CD14-positive monocyte (primary cell): ENCODE measurements around the gene GTF2H1. TPM values are rescaled to one million over a fixed set of nuclear protein-coding genes. Genes with fewer than 3 reads are reported as not detected.

ENCODE experiments used
- DNase-seq, 3 donors: peaks; one replicate each; pipeline ENCODE4 v3.0.0-alpha.2; 2011 to 2022
- H2AFZ ChIP-seq: 2 replicates; pipeline ENCODE4 v1.6.0; 2012; ENCODE audit warnings: mild to moderate bottlenecking, low read depth, low read length, inconsistent platforms; ENCODE audit not compliant: insufficient read depth, poor library complexity, severe bottlenecking
- H3K27ac ChIP-seq, 2 donors: 1 replicate in 1 of 2; 2 replicates in 1 of 2; pipeline ENCODE4 v1.5.1; 2012 to 2013; ENCODE audit warnings: low read length in 2 of 2, control low read depth in 1 of 2, inconsistent platforms in 1 of 2, low read depth in 1 of 2, mild to moderate bottlenecking in 1 of 2
- H3K27me3 ChIP-seq, 2 donors: one replicate each; pipeline versions ENCODE4 v1.6.0 to v1.6.1; 2011 to 2013; ENCODE audit warnings: low read length in 2 of 2; ENCODE audit not compliant: control insufficient read depth in 2 of 2, insufficient read depth in 2 of 2
- H3K36me3 ChIP-seq, 2 donors: replicated peaks in 1 of 2; 1 replicate in 1 of 2; 2 replicates in 1 of 2; pipeline versions ENCODE4 v1.5.1 to v1.6.1; 2012 to 2013; ENCODE audit warnings: low read length in 2 of 2, control low read depth in 1 of 2, inconsistent platforms in 1 of 2, mild to moderate bottlenecking in 1 of 2; ENCODE audit not compliant: insufficient read depth in 2 of 2, control insufficient read depth in 1 of 2
- H3K4me1 ChIP-seq, 2 donors: 1 replicate in 1 of 2; 2 replicates in 1 of 2; pipeline versions ENCODE4 v1.5.1 to v1.6.1; 2012 to 2013; ENCODE audit warnings: low read length in 2 of 2, control low read depth in 1 of 2, inconsistent platforms in 1 of 2, mild to moderate bottlenecking in 1 of 2, moderate library complexity in 1 of 2; ENCODE audit not compliant: insufficient read depth in 2 of 2, control insufficient read depth in 1 of 2
- H3K4me2 ChIP-seq: replicated peaks from 2 replicates; pipeline ENCODE3; 2012; ENCODE audit warnings: low read length, moderate library complexity, mild to moderate bottlenecking; ENCODE audit not compliant: poor library complexity, severe bottlenecking; ENCODE audit errors: extremely low read depth
- H3K4me3 ChIP-seq, 3 experiments: fragments of 200-600 bp in 1 of 3; sonication (generic) in 1 of 3; replicated peaks in 1 of 3; 1 replicate in 2 of 3; 2 replicates in 1 of 3; pipeline ENCODE4 v1.5.1; 2011 to 2013; ENCODE audit warnings: low read length in 3 of 3, mild to moderate bottlenecking in 3 of 3, control low read depth in 2 of 3, low read depth in 2 of 3, inconsistent platforms in 1 of 3, moderate library complexity in 1 of 3
- H3K79me2 ChIP-seq: 2 replicates; pipeline ENCODE4 v1.6.0; 2012; ENCODE audit warnings: mild to moderate bottlenecking, control low read depth, inconsistent platforms, low read length, moderate library complexity; ENCODE audit not compliant: insufficient read depth
- H3K9ac ChIP-seq: 2 replicates; pipeline ENCODE4 v1.6.0; 2017; ENCODE audit warnings: low read length, mild to moderate bottlenecking; ENCODE audit not compliant: insufficient read depth, poor library complexity, severe bottlenecking
- H3K9me3 ChIP-seq, 2 donors: replicated peaks in 1 of 2; 1 replicate in 1 of 2; 2 replicates in 1 of 2; pipeline versions ENCODE4 v1.5.1 to v1.6.1; 2012 to 2013; ENCODE audit warnings: low read length in 2 of 2, control low read depth in 1 of 2; ENCODE audit not compliant: control insufficient read depth in 1 of 2, insufficient read depth in 1 of 2
- H4K20me1 ChIP-seq: 2 replicates; pipeline ENCODE4 v1.6.0; 2012; ENCODE audit warnings: mild to moderate bottlenecking, low read length, control low read depth, moderate library complexity; ENCODE audit not compliant: insufficient read depth
- H3K27ac Mint-ChIP-seq, 7 donors: one replicate each; pipeline ENCODE4 v1.8.0; 2020; ENCODE audit warnings: mild to moderate bottlenecking in 7 of 7, mixed read lengths in 7 of 7, moderate library complexity in 6 of 7, inconsistent platforms in 2 of 7
- H3K27me3 Mint-ChIP-seq, 3 donors: one replicate each; pipeline ENCODE4 v1.8.0; 2021 to 2022; ENCODE audit warnings: low read depth in 3 of 3, mild to moderate bottlenecking in 3 of 3, mixed read lengths in 3 of 3, moderate library complexity in 3 of 3, inconsistent platforms in 1 of 3
- H3K36me3 Mint-ChIP-seq, 2 donors: one replicate each; pipeline ENCODE4 v1.8.0; 2020; ENCODE audit warnings: mixed read lengths in 2 of 2, inconsistent platforms in 1 of 2, mild to moderate bottlenecking in 1 of 2
- H3K4me1 Mint-ChIP-seq: one replicate; pipeline ENCODE4 v1.8.0; 2020; ENCODE audit warnings: mild to moderate bottlenecking, mixed read lengths
- H3K4me3 Mint-ChIP-seq, 2 donors: one replicate each; pipeline ENCODE4 v1.8.0; 2020; ENCODE audit warnings: mild to moderate bottlenecking in 2 of 2, mixed read lengths in 2 of 2, moderate library complexity in 1 of 2
- H3K9me3 Mint-ChIP-seq, 7 donors: one replicate each; pipeline ENCODE4 v1.8.0; 2020 to 2022; ENCODE audit warnings: mixed read lengths in 7 of 7, mild to moderate bottlenecking in 6 of 7, moderate library complexity in 6 of 7, inconsistent platforms in 2 of 7
- WGBS: methylation state at CpG from one replicate; pipeline ENCODE4 v1.1.5; 2013; ENCODE audit warnings: missing lambda C conversion rate; ENCODE audit not compliant: insufficient coverage; 5-methylcytosine and 5-hydroxymethylcytosine counted together
- intact Hi-C, 2 donors: fragments of 100-400 bp; cut with micrococcal nuclease; formaldehyde crosslinking; loops; one replicate each; pipeline versions ENCODE4 v1.15.0 to v1.15.1; 2023
- polyA plus RNA-seq, 3 donors: library from polyadenylated mRNA; depleted of rRNA in 1 of 3; unstranded in 2 of 3; stranded (reverse) in 1 of 3; fragments of 300-500 nt in 2 of 3; fragments of >200 nt in 1 of 3; fragmentation: Illumina TruSeq in 2 of 3; gene quantifications; 1 replicate in 2 of 3; 2 replicates in 1 of 3; pipeline ENCODE4 v1.2.3, GENCODE V29; 2012 to 2021
- TF ChIP-seq, protein P1 (sequence below): fragments of 200-600 bp; IDR thresholded peaks from one replicate; pipeline ENCODE4 v1.8.0; 2022; ENCODE audit warnings: antibody characterized with exemption, mild to moderate bottlenecking

GTF2H1 gene
- polyA plus RNA-seq, 3 donors: 23.0 to 26.6 (median 26.2) TPM

DNA sequence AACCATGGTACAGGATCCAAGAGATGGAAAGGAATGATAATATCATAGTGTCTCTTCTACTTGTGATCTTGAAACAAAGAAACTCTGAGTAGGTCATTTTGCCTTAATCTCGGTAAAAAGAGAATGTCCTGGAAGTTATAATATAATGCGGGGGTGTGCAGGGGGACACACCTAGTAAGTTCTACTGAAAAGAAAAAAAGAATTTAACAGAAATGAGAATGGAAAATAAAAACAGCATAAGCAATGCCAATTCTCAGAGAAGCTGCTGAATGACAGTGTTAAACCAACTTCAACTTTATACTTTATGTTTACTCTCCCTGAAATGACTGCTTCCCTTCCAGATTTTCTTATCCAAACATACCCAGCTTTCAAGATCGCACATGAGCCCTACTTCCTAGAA lies 2.5 kb upstream of the GTF2H1 start:
- H3K4me1 ChIP-seq: peaks cover 35 to 53% of the 10 kb centered on the region in 2 donors

DNA sequence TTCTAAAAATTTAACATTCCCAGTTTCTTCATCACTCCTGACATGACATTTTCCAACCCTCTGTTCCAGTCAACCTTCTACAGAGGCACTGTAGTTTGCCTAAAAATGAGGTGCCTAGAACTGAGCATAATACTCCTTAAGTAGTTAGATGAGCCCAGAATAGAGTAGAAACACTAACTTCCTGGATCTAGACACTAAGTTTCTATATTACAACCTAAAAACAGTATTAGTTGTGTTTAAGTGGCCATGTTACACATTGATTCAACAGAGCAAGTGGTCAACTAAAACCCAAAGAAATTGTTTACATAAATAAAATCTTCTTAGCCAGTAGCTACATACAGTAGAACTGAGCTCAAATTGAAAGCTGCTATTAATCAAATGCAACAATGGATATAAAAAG lies 1.8 kb upstream of the GTF2H1 start:
- Histone ChIP-seq H2AFZ (no peak overlapping the region), H3K36me3 (peaks cover 7 to 32% of the 10 kb centered on the region in 2 donors), H3K9ac (no peak overlapping the region), H3K4me2 (peak overlapping the region; percentile 77), H4K20me1 (peaks cover 6% of the 10 kb centered on the region), H3K9me3 (no peaks in the 10 kb centered on the region), H3K4me3 (peak overlapping the region in 1 of 3 experiments; percentile 82), H3K4me1 (peaks cover 35 to 50% of the 10 kb centered on the region in 2 donors), H3K27ac (peak overlapping the region in 1 of 2 donors; percentile 57), H3K79me2 (peaks cover 91% of the 10 kb centered on the region), H3K27me3 (no peaks in the 10 kb centered on the region)
- peaks cover 30% of the 10 kb centered on the region in 2 donors for H3K36me3 Mint-ChIP-seq
- intact Hi-C loops: loop anchor here (5.0 to 10.0 kb wide), 6 partner anchors 43 to 314 kb away; partner anchors contain the start of genes SAA2 (in 1 of the 2), SPTY2D1 (in 1 of the 2) and TSG101 (in 1 of the 2)
- H3K27ac Mint-ChIP-seq: peak overlapping the region in 5 of 7 donors; percentile 57 to 100 (median 83)
- no peak for DNase-seq
- H3K27me3 Mint-ChIP-seq: no peaks in the 10 kb centered on the region
- TF ChIP-seq, protein P1, sequence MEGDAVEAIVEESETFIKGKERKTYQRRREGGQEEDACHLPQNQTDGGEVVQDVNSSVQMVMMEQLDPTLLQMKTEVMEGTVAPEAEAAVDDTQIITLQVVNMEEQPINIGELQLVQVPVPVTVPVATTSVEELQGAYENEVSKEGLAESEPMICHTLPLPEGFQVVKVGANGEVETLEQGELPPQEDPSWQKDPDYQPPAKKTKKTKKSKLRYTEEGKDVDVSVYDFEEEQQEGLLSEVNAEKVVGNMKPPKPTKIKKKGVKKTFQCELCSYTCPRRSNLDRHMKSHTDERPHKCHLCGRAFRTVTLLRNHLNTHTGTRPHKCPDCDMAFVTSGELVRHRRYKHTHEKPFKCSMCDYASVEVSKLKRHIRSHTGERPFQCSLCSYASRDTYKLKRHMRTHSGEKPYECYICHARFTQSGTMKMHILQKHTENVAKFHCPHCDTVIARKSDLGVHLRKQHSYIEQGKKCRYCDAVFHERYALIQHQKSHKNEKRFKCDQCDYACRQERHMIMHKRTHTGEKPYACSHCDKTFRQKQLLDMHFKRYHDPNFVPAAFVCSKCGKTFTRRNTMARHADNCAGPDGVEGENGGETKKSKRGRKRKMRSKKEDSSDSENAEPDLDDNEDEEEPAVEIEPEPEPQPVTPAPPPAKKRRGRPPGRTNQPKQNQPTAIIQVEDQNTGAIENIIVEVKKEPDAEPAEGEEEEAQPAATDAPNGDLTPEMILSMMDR: no peak
- H3K4me3 Mint-ChIP-seq: peak overlapping the region in 1 of 2 donors; percentile 46
- peaks cover 63% of the 10 kb centered on the region for H3K4me1 Mint-ChIP-seq
- H3K9me3 Mint-ChIP-seq: peaks cover 0 to 4% (median 0%) of the 10 kb centered on the region in 7 donors

More for the DNA sequence above, 2.5 kb upstream of the GTF2H1 start:
- Mint-ChIP-seq H3K4me1 (peaks cover 62% of the 10 kb centered on the region), H3K4me3 (no peak overlapping the region), H3K27ac (peak overlapping the region in 4 of 7 donors; percentile 37 to 100 (median 70)), H3K36me3 (peaks cover 24% of the 10 kb centered on the region in 2 donors), H3K9me3 (peaks cover 0 to 4% (median 0%) of the 10 kb centered on the region in 7 donors), H3K27me3 (no peaks in the 10 kb centered on the region)
- H3K4me3 ChIP-seq: no peak overlapping the region
- no peaks in the 10 kb centered on the region for H3K27me3 ChIP-seq
- H3K79me2 ChIP-seq: peaks cover 91% of the 10 kb centered on the region
- intact Hi-C loops: loop anchor here (5.0 to 10.0 kb wide), 6 partner anchors 43 to 315 kb away; partner anchors contain the start of genes SAA2 (in 1 of the 2), SPTY2D1 (in 1 of the 2) and TSG101 (in 1 of the 2)
- H4K20me1 ChIP-seq: peaks cover 1% of the 10 kb centered on the region
- peak overlapping the region in 1 of 2 donors; percentile 57 for H3K27ac ChIP-seq
- no peak overlapping the region for H2AFZ ChIP-seq
- no peaks in the 10 kb centered on the region for H3K9me3 ChIP-seq
- H3K9ac ChIP-seq: no peak overlapping the region
- TF ChIP-seq, protein P1: no peak
- WGBS: 93% methylated on average over 2 of the region's 3 CpGs
- DNase-seq: no peak
- H3K4me2 ChIP-seq: no peak overlapping the region
- peaks cover 7 to 27% of the 10 kb centered on the region in 2 donors for H3K36me3 ChIP-seq
